GM19238 (cell line): ENCODE results near the gene EPSTI1.

Experiments
- DNase-seq: peaks from one replicate; pipeline ENCODE4 v3.0.0; 2011; ENCODE audit warnings: low spot score; ENCODE audit not compliant: insufficient read length

Gene EPSTI1

GRCh38 chr13:42971691-42972347, 20.2 kb downstream of the EPSTI1 start:
- no peak for DNase-seq

DNA sequence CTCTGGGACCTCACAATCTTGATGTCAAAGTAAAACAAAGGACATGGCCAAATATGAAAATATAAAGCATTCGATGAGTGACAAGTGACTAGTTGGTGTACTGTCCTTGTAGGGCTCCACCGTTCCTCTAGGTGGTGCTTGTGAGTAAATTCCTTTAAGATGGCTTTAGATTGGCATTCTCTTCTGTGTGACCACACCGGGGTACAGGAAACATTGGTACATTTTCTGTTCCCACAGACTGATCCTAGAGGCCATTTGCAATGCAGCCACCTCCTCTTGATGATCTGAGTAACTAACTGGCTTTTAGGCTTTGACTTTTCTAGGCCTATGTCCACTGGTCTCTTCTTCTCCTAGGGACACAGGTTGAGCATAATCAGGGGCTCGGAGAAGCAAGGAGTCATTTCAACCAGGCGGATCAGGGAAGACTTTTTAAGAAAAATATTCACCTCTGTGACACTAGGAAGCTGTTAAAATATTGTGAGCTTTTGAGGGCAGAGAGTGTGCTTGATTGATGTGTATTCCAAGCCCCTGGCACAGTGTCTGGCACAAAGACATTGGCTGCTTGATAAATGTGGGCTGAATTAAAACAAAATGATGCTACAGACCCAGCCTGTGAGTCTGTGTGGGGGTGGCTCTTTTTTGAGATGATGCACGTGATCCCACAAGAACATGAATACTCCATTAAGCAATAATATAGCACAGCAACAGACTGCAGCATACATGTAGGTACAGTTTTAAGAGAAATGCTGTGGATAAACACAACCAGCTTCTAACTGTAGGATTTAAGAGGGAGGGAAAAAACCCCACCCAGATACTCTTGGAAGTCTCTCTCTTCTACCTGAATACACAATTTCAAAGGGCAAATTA, 21.0 kb downstream of the EPSTI1 start:
- no peak for DNase-seq

GRCh38 chr13:42969565-42970172, 22.4 kb downstream of the EPSTI1 start:
- peak; percentile 52 for DNase-seq

DNA sequence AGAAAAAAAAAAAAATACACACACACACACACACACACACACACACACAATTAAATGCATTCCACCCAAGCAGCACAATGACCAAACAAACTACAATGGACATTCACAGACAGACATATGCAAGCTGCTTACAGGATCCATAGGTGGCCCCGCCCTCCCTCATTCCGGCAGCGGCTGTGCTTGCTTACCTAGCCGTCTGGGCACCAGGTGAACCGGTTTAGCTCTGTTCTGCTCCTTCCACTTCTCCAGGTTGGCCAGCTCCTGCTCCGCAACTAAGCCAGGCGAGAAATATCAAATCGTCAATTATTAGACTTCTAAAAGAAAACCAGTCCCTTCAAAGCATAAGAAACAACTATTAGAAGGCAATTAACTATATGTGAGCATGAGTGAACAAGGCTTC, 23.1 kb downstream of the EPSTI1 start:
- no peak for DNase-seq

GRCh38 chr13:42967660-42968059, 24.4 kb downstream of the EPSTI1 start:
- DNase-seq: no peak

GRCh38 chr13:42965281-42965680, 26.8 kb downstream of the EPSTI1 start:
- DNase-seq: no peak

DNA sequence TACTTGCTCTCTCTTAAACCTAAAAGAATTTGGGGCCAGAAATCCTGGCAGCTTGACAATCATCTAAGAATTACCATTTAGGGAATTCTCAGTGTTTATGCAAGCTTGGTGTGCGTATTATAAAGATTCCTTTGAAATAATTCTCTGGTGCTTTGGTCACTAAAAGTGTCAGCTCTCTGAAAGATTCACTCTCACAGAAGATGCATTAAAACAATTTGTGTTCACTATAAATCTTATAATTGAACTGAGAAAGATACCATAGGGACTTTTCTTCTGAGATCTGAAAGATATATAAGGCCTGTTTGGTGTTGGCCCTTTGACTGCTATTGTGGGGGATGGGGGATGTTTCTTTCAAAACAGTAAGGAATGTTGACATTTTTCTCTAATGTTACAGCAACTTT, 27.3 kb downstream of the EPSTI1 start:
- no peak for DNase-seq

DNA sequence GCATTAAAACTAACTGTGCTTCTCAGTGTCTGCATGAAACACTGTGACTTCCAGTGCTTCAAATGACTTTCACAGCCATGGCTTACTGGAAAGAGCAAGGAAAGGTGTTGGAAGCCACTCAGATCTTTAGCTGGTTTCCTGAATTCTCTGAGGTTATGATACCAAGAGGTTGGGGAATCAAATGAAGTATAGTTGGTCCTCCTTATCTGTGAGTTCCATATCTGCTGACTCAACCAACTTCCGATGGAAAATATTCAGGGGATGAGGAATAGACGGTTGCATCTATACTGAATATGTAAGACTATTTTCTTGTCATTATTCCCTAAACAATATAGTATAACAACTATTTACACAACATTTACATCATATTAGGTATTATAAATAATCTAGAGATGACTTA, 32.4 kb downstream of the EPSTI1 start:
- DNase-seq: no peak

DNA sequence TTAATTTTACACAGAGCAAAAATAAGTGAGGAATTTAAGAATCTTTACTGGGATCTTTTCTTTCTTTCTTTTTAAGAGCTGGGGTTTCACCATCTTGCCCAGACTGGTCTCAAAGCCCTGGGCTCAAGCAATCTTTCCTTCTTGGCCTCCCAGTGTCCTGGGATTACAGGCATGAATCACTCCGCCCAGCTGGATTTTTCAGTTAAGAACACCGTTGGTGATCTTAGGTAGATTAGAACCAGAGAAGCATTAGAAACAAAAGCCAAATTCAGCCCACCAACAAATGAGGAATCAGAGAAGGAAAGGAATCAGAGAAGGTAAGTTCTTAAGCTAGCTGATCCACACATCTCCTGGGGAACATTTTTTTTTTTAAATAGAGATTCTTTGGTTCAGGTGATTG, 34.2 kb downstream of the EPSTI1 start:
- no peak for DNase-seq

GRCh38 chr13:42950181-42950580, 41.9 kb downstream of the EPSTI1 start:
- DNase-seq: no peak

GRCh38 chr13:42947925-42948324, 44.1 kb downstream of the EPSTI1 start:
- DNase-seq: no peak

- DNase-seq: no peak
Measured at GRCh38 chr13:42946927-42947326, 45.1 kb downstream of the EPSTI1 start.

GRCh38 chr13:42929886-42930535, 62.0 kb downstream of the EPSTI1 start:
- no peak for DNase-seq

- DNase-seq: no peak
Measured at GRCh38 chr13:42926555-42926954, 65.5 kb downstream of the EPSTI1 start.

DNA sequence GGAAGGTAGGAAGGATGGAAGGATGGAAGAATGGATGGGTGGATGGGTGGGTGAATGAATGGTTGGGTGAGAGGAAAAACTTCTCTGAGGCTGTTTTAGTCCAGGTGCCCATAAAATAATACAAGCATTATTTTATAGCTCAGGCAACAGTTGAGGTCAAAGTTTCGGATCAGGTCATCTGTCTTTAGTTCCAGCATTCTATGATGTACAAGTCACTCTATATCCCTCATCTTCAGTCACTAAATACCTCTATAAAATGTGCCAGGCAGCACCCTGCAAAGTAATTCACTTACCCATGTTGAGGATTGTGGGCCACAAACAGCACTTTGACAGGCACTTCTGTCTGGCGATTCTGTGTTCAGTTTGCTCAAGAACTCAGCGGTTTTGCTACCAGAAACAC, 66.0 kb downstream of the EPSTI1 start:
- DNase-seq: no peak

DNA sequence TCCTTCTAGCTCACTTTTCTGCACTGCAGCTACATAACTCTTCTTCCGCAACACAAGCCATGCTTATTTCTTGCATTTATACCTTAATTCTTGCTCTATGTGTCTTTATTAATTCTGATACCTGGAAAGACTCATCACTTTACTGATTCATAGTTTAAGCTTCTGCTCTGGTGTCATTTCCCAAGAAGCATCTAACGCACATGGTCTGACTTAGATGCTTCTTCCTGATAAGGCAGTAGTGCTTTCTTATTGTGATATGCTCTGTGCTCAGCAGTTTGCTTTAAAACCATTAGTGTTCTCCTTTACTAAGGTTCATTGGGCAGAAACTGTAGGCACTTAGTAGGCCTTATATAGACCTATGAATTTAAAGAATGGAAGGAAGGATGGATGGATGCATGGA, 66.4 kb downstream of the EPSTI1 start:
- DNase-seq: no peak

- DNase-seq: no peak
Measured at GRCh38 chr13:42924344-42924743, 67.7 kb downstream of the EPSTI1 start.

DNA sequence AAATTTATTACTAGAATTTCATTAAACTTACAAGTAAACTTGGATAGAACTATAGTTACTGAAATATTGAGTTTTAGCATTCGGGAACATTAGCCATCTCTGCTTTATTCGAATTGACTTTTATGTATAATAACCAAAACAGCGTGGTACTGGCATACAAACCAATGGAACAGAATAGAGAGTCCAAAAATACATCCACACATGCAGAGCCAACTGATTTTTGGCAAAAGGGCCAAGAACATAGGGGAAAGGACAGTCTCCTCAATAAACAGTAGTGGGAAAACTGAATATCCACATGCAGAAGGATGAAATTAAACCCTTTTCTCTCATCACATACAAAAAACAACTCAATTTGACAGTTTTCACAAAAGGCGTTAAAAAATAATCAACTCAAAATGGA, 84.3 kb downstream of the EPSTI1 start:
- DNase-seq: no peak

DNA sequence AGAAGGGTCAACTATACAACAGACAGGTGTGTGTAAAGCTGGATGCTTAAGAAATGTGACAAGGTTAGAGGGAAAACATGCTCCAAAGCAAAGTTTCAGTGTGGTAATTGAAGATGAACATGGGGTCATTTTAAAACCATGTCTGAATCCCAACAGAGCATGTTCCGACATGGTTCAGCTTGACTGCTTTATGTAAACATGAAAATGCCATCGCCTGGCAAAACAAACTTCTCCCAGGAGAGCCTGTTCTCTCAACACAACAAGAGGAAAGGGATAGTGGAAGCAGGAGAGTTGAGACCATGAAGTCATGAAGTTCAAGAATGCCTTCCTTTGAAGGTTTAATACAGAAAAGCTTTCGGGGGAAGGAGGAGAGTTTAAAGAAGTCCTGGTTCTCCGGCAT, 85.8 kb downstream of the EPSTI1 start:
- no peak for DNase-seq

- DNase-seq: no peak
Measured at GRCh38 chr13:42905579-42905978, 86.5 kb downstream of the EPSTI1 start.

DNA sequence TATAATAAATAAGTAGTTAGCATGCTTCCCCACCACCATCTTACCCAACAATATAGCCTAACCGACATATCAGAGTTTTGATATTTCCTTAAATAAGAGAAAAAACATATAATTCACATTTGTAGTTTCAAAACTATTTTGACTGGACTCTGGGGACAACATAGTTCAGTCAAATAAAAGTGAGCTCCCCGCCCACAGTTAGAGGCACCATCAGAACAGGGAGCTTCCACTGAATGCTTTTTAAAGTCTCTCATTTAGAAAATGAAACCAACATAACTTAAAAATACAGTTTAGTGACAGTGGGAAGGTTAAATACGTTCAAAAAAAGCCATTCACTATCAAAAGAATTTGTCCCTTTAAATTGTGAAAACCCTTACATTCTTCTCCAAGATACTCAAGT, 92.8 kb downstream of the EPSTI1 start:
- DNase-seq: no peak

DNA sequence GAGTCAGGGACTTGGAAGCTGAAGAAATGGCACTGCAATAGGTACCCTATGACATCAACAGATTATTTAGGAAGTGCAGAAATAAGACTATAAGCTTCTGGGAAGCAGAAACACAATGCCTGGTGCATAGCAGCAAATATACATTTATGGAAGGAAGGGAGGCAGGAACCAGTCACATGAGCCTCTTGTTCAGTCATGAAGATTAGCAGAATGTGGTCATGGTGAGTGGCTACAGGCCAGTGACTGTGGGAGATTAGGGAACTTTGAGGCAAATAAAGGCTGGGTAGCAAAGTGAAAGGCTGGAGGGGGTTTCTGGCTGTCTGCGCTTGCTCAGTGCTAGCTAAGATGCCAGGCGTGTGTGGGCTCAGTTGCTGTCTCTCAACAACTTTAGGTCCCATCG, 96.3 kb downstream of the EPSTI1 start:
- DNase-seq: no peak
